Measurements from ENCODE around the gene NFE2L1.
A peak's percentile ranks its signal among the peaks of the same experiment; 100 is the strongest.
"Not testable (repeated sequence)": the region's sequence is repeated elsewhere in the genome, so short reads cannot be mapped to it uniquely, and the experiment has no call there.

Gene NFE2L1

GRCh38 chr17:48070195-48070594 is 22.0 kb downstream of the NFE2L1 start:
- DNase-seq = no peak

GRCh38 chr17:48071654-48072053 is 23.5 kb downstream of the NFE2L1 start:
- no peak for DNase-seq

GRCh38 chr17:48072811-48073210 is 24.7 kb downstream of the NFE2L1 start:
- not testable (repeated sequence) for DNase-seq

GRCh38 chr17:48073566-48074094 is 25.5 kb downstream of the NFE2L1 start:
- DNase-seq = not testable (repeated sequence)

- DNase-seq = peak; percentile 40
Measured at GRCh38 chr17:48074322-48075081, 26.3 kb downstream of the NFE2L1 start.

GRCh38 chr17:48077152-48077551 is 29.0 kb downstream of the NFE2L1 start:
- not testable (repeated sequence) for DNase-seq

- no peak for DNase-seq
Measured at GRCh38 chr17:48081858-48082257, 33.7 kb downstream of the NFE2L1 start.

GRCh38 chr17:48084932-48085331 is 36.8 kb downstream of the NFE2L1 start:
- no peak for DNase-seq

GRCh38 chr17:48093341-48094045 is 45.3 kb downstream of the NFE2L1 start:
- DNase-seq = no peak

- no peak for DNase-seq
Measured at GRCh38 chr17:48095611-48096010, 47.5 kb downstream of the NFE2L1 start.

GRCh38 chr17:48100160-48100559 is 52.0 kb downstream of the NFE2L1 start:
- DNase-seq = no peak

- peak; percentile 46 for DNase-seq
Measured at GRCh38 chr17:48100591-48101011, 52.4 kb downstream of the NFE2L1 start.

- peak; percentile 83 for DNase-seq
Measured at GRCh38 chr17:48101012-48101720, 53.0 kb downstream of the NFE2L1 start, which contains the start of gene CBX1. Gene CBX1 (minus strand): TSS chr17:48101478. CDS start chr17:48077004, 24,474 bp downstream.

GRCh38 chr17:48102043-48102750 is 54.0 kb downstream of the NFE2L1 start:
- DNase-seq = no peak

GRCh38 chr17:48102798-48103715 is 54.9 kb downstream of the NFE2L1 start:
- no peak for DNase-seq

- no peak for DNase-seq
Measured at GRCh38 chr17:48104440-48104839, 56.3 kb downstream of the NFE2L1 start.

- DNase-seq = no peak
Measured at GRCh38 chr17:48106802-48107136, 58.6 kb downstream of the NFE2L1 start.

GRCh38 chr17:48107137-48108055 is 59.2 kb downstream of the NFE2L1 start, which contains the start of gene SNX11:
Gene SNX11 (plus strand): TSS chr17:48107766. CDS start chr17:48112044, 4,278 bp downstream.
- peak; percentile 88 for DNase-seq

- no peak for DNase-seq
Measured at GRCh38 chr17:48110761-48111160, 62.6 kb downstream of the NFE2L1 start.

Measured in T1000 (cell line).